NCI-H1694 treated with DMSO at 0.1 percent for 48 hours (cell line): Measurements from ENCODE around the gene RAB36.

Experiments
- DNase-seq: peaks from one replicate; lab custom pipeline; 2025; lab: John Stamatoyannopoulos, UW

Gene RAB36

DNA sequence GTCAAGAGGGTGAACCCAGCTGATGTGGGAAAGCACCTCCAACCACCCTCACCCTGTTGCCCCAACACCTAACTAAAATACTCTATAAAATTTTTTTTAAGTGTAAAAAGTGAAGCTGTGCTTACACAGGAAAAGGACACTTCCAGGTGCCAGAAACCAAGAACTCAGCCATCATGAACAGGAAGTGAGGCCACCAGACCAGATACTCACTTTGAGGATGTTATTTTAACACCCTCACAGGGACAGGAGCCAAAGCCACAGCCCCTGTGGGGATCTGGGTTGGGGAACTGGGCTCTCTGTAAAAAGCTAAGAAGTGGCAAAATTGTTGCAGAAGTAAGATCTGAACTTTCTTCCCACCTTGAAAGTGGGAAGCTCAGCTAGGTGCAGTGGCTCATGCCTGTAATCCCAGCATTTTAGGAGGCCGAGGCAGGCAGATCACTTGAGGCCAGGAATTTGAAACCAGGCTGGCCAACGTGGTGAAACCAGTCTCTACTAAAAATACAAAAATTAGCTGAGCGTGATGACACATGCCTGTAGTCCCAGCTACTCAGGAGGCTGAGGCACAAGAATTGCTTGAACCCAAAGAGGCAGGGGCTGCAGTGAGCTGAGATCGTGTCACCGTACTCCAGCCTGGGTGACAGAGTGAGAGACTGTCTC is 7.2 kb upstream of the RAB36 start:
- DNase-seq, result no peak

DNA sequence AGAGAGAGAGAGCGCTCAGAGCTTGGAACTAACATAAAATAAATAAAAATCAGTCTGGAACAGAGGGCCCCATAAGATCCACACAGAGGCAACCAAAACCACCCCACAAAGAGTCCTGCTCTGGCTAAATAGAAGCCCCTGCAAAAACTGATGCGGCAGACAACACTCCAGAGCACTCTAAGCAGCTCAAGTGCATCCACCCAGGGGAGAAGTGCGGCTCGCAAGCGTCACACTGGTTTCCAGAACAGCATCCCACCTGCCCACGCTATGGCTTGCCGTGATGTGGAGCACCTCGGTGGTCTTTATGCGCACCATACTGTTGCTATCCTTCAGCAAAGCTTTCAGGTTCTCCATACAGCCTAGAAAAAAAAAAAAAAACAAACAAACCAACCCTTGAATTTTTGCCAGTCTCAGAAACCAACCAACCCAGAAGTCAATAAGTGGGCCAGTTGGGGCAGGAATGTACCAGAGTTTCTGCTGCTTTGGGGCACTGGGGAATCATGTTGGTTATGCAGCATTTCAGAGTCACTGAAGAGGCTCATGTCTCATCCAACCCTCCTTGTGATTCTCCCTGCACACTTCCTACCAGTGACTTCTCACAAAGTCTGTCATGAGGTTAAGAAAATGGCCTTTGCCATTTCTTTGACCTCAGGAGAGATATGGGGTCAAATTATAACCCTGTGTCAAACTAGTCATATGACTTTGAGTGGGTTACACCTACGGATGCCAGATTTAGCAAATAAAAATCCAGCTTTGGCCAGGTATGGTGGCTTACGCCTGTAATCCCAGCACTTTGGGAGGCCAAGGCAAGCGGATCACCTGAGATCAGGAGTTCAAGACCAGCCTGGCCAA is 6.5 kb upstream of the RAB36 start:
- DNase-seq, result no peak

DNA sequence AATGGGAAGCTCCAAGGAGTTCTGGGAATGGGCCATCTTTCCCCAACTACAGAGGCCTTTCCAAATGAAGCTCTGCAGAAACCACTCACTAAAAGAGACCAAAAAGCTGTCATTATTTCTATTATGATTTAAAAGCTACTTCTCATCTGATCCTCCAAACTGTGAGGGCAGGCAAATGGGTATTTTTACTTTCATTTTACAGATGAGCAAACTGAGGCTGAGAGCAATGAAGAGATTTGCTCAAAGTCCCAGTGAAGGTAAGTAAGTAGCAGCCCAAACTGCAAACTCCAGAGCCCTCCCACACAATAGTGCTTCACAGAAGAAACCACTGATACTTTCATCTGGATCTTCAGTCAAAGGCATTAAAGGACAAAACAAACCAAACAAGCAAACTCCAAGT is 4.9 kb upstream of the RAB36 start:
- no peak for DNase-seq

DNA sequence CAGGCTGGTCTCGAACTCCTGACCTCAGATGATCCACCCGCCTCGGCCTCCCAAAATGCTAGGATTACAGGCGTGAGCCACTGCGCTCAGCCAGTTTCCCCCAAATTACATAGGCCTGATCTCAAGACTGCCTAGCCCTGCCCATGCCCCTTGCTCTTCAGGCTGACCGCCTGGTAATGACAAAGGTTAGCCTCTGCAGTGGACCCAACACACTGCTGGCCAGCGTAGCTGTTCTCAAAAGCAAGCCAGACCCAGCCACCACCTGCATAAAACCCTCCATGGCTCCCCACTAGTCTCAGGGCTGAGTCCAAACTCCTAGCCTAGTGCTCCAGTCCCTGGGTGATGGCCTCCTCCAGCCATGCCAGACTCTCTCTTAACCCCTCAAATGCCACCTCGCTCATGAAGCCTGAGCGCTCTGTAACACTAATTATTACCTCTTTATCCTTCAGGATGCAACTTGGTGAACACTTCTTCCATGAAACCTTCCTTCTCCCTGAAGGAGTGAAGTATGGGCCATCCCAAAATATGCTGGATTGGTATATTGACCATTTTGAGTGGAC is 2.7 kb upstream of the RAB36 start:
- DNase-seq, result no peak

DNA sequence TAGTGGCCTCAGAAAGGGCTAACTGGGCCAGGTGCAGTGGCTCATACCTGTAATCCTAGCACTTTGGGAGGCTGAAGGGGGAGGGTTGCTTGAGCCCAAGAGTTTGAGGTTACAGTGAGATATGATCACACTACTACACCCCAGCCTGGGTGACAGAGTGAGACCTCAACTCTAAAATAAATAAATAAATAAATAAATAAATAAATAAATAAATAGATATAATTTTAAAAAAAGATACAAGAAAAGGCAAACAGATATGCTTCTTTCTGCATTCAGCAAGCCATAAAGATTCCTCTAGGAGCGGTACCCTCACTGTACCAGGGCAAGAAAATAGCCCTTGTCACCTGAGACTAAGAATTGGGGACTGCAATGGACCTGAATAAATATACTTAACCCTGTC is 2.2 kb upstream of the RAB36 start:
- DNase-seq, result no peak

DNA sequence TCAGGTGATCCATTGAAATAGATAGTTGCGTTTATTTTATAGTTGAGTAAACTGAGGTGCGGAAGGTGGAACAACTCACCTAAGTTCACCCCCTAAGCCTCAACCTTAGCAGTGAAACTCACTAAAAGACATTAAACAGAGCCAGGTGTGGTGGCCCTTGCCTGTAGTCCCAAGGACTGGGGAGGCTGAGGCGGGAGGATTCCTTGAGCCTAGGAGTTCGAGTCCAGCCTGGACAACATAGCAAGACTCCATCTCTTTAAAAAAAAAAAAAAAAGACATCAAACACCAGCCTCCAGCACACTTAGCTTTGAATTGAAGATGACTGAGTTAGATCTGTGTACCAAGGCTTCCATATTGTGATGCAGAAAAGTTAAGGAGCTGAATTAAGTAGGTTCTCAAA is 845 bp upstream of the RAB36 start:
- no peak for DNase-seq

DNA sequence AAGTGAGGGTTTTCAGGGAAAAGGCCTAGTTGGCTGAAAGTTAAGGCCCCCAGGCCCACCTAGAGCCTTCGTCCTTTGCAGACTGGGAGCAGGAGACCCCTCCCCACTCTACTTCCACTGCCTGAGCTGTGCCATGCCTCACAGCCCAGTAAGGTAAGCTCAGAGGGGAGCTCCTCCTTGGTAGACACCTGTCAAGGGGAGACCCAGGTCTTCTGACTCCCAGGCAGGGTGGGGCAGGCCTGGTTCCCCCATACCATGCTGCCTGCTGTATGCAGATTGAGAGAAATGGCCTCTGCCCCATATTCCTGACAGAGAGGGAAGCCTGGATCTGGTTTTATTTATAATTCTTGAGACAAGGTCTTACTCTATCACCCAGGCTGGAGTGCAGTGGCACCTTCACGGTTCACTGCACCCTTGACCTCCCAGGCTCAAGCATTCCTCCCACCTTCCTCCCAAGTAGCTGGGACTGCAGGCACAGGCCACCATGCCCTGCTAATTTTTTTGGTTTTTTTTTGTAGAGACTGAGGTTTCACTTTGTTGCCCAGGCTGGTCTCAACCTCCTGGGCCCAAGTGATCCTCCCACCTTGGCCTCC is 697 bp downstream of the RAB36 start:
- no peak for DNase-seq

DNA sequence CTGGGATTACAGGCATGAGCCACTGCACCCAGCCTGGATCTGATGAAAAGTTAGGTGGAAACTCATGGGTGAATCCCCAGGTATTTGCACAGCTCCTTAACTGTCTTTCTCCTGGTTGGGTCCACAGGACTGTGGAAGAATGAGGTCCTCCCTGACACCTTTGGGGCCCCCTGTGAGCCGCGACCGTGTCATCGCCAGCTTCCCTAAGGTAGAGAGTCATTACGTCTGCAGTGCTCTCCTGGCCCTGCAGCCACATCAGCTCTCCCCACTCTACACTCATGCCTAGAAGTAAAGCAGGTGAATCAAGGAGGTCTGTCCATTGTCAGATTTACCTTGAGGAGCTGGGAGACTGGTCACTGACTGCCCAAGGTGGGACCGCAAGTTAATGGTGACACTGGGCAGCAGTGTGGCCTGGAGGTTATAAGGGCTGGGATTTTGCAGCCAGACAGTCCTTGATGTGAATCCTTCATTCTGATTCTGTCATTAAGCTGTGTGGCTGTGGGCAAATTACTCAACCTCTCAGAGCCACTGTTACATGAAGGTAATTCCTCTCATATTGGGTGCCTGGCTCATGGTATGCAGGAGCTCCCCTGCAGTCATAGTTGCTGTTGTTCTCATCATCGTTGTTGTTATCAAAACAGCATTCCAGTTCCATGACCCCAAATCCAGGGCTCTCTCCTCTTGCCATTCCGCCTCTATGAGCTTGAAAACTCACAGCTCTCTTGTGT is 1.4 kb downstream of the RAB36 start:
- no peak for DNase-seq

DNA sequence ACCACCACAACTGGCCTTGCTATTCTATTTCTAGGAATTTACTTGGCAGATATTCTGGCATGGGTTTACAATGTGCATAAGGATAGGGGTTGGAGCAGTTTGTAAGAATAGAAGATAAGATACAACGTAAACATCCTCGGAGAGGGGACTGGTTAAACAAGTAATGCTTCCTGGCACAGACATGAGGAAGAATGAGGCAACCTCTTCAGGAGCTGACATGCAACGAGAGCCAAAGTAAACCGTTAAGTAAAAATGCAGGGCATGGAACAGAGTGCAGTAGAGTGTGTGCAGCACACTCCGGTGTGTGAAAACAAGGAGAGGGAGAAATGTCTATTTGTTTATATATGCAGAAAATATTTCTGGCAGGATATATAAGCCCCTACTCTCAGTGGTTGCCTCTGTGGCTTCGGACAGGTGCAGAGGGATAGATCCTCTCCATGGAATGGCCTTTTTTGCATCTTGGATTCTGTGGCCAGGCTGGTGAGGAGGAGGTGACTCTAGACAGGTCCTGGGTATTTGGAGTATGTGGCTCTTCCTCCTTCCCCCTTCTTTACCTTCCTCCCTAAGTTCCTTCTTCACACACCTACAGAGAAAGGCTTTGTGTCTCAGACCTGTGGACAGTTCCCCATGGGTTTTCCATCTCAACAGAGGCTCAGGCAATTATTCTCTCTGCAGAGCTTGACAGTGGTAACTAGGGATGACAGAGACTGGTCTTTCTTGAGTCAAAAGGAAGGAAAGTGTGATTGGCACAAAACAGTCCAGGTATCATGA is 2.5 kb downstream of the RAB36 start:
- no peak for DNase-seq

DNA sequence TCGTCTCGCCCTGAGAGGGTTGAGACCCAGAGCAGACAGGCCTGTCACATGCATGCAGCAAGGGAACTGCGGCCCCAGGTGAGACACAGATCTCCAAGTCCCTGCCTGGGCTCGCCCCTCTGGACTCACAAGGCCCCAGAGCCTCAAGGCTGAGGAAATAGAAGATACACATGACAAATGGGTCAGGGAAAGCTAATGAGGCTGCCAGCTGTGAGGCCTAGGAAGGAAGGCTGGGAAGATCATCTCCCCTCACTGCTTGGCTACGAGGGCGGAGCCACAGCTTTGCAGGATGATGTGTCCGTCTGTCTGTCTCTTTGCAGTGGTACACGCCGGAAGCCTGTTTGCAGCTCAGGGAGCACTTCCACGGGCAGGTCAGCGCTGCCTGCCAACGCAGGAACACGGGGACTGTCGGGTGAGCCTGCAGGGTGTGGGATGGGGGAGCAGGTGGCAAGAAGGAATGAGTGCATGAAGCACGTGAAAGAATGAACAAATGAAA is 4.5 kb downstream of the RAB36 start:
- no peak for DNase-seq

DNA sequence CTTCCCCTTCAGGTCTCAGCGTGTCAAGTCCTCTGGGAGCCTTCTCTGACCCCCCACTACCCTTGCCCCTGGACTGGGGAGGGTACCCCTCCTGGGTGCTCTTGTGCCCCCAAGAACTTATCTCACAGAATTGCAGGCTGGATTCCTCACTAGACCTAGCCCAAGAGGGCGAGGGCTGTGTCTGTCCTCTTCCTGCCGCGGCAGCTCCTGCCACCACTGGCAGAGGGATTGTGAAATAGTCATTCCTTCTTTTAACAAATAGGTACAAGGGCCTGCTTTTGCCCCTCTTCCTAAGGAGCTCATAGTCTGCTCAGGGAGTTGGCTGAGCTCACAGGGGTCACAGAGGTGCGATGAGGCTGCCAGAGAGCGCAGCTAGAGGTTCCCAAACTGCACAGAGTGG is 5.5 kb downstream of the RAB36 start:
- no peak for DNase-seq

DNA sequence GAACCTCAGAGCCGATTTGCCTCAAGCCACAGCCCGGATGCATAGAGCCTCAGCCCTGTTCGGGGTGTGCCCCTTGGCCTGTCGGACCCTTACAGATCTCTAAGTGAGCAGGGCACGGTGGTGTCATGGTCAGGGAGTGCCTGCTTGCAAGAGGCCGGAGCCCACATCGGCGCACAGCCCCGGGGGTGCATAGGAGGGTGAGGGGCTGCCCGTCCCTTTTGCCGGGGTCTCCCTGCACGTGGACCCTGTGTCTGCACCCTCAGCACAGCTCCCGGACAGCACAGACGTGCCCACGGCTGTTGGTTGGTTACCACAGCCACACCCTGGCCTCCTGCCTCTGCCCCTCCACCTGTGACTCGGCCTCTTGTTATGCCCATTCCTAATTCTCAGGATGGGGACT is 6.5 kb downstream of the RAB36 start:
- no peak for DNase-seq

DNA sequence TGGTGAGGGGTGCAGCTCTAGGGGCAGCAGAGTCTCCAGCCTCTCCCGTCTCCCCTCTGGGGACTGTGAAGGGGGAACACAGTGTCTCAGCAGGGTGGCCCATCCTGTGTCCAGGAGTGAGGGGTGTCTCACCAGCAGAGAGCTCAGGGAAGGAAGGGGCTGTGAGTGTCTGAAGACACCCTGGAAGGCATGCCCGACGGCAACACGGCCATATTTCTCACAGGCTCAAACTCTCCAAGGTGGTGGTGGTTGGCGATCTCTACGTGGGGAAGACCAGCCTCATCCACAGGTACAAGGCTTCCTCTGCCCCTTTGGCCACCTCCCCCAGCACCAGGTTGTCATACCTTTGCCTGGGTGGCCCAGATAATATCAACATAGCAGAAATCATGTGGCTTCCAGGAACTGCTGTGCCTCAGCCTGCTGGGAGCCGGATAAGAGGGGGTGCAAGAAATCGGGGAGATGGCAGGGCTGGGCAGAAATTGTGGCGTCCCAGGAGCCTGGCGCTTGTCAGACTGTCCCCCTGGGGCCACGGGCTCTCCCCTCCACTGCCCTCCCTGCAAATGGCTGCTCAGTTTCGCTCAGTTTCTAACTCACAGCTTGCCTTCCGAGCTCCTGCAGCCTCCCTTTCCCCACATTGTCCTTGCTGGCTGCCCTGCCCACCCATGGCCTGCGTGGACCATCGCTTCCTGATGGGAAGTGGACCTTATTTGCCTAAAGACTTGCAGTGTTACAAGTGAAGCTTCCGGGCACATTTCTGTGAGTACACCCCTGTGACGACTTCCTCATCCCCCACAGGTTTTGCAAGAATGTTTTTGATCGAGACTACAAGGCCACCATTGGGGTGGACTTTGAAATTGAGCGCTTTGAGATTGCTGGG is 7.2 kb downstream of the RAB36 start:
- DNase-seq, result no peak

DNA sequence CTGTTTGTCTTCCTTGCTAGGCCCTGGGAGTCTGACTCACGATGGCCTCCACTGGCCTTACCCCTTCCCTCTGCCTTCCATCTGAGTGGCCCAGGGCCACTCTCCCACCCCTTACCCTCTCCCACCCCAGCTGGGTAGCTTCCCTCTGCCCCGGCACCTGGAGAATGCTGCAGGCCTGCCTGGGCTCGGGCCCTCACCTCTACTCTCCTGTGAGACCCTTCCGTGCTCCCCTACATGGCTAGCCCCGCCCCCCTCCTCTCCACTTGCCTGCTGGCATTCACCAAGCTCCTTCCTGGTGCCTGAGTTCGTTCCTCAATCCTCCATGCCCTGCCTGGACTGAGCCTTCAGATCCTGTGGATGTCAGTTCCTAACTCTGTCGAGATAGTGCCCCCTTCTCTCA is 8.7 kb downstream of the RAB36 start:
- no peak for DNase-seq

DNA sequence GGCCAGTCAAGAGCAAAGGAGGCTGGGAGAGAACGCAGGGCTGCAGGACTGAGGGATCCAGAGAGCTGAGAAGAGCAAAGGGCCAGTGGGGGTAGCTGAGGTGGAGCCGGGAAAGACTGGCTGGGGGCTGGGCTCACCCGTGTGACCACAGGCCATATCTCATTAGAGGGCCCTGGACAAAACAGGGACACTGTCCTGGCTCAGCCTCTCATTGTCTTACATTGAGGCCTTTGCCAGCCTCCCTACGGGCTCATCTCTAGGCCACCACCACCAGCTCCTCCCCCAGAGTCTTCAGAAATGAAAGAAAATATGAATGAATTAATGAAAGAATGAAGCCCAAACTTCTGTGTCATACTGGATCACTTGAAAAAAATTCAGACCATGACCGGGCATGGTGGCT is 9.2 kb downstream of the RAB36 start:
- no peak for DNase-seq

DNA sequence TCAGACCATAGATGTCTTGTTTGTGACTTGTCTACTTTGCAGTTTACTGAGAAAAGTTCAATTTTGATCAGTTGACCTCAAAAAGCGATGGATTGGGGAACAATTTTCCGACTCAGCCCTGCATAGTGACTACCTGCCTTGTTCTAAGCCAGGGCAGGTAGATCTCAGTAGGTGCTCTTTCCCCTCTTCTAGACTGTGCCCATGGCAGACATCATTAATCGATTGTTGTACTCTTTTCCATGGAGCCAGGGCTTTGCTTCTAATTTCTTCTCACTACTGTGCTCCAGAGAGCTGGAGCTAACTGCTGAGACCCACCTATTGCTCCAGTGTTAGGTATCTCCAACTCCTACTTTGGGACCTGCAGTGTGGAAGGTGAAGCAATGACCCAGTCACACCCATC is 9.9 kb downstream of the RAB36 start:
- no peak for DNase-seq

DNA sequence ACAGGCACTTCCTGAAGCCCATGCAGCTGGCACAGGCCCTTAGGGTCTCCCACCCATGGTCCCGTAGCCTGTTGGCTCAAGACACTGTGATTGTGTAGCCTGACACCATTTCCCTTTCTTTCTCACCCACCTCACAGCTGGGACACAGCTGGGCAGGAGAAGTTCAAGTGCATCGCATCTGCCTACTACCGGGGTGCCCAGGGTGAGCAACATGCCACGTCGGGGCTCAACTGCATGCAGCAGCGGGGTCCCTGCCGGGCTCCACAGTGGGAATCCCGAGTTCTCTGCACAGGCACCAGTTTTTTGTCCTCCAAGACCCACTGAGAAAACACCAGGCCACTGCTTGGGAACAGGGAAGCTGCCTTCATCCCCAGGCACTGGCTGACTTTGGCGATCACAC is 10.6 kb downstream of the RAB36 start:
- DNase-seq, result no peak

DNA sequence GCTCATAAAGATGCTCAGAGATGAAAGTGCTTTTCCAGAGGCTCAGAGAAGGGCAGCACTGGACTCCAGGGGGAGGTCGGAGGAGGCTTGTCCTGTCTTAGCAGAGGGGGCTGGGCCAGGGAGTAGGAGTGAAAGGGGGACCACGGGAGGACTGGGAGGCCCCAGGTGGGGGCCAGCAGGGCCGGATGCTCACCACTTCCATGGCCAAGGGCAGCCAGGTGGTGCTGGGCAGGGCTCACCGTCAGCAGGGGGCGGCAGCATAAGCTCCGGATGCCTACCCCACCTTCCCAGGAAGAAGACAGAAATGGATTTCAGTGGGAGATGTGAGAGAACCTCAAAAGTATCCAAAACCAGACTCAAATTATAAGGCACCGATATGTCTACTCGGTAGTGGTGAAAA is 11.0 kb downstream of the RAB36 start:
- no peak for DNase-seq

DNA sequence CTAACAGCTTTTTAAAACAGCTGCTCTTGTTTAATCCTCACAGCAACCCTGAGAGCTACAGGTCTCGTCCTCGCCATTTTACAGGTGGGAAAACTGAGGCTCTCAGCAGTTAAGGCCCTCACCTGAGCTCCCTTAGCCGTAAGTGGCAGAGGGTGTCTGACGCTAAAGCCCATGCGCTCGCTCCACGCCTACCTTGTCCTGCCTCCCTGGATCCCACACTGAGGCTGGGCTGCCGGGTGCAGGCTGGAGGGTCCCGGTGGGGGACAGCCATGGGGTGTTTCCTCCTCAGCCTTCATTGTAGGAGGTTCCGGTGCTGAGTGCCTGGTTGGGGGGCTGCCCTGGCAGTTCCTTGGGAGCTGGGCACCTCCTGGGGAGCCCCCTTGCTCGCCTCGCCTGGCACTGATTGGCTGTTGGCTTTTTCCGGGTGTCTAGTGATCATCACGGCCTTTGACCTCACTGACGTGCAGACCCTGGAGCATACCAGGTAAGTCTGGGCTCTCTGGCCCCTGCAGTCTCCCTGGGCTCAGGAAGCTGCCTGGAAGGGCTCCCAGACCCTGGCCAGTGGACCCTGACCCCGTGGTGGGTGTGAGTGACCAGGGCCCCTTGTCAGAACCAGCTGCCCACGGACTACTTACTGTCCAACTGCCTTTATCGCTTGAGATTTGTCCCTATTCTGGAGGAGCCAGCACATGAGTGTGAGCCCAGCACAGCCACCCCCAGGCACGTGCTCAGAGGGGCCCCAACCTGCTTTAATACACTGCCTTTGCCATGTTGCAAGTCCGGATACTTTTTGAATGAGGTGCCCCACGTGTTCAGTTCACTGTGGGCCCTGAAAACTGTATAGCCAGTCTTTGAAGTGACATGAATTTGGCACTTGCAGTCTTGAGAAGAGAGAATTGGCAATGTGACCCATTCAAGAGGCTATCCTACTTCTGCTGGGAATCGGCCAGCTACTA is 12.6 kb downstream of the RAB36 start:
- no peak for DNase-seq
